Liver (tissue), 3 donors: ENCODE measurements around the gene GIMAP8.

Experiments
- GABPA ChIP-seq, 2 donors: IDR thresholded peaks in 1 of 2; conservative IDR thresholded peaks in 1 of 2; 2 replicates each; pipeline ENCODE4 v1.6.1; 2016; ENCODE audit warnings: antibody characterized with exemption in 2 of 2, mild to moderate bottlenecking in 1 of 2, moderate library complexity in 1 of 2
- HNF4A ChIP-seq, 2 donors: conservative IDR thresholded peaks; 2 replicates each; pipeline ENCODE4 v1.6.1; 2016; ENCODE audit warnings: antibody characterized with exemption in 2 of 2, mild to moderate bottlenecking in 2 of 2
- RXRA ChIP-seq, 2 donors: IDR thresholded peaks; 2 replicates each; pipeline ENCODE4 v1.6.1; 2017 to 2018; ENCODE audit warnings: antibody characterized with exemption in 2 of 2, mild to moderate bottlenecking in 1 of 2
- YY1 ChIP-seq: IDR thresholded peaks from 2 replicates; pipeline ENCODE4 v1.6.1; 2016; ENCODE audit warnings: antibody characterized with exemption, mild to moderate bottlenecking
- TF ChIP-seq, protein P1 (sequence below): fragments of 150-350 bp; IDR thresholded peaks from 2 replicates; pipeline ENCODE4 v1.5.1; 2017; ENCODE audit warnings: improper control_type of control experiment, low read depth, low read length; ENCODE audit not compliant: missing input control
- donor health status: healthy.
- donor health status: healthy.

DNA sequence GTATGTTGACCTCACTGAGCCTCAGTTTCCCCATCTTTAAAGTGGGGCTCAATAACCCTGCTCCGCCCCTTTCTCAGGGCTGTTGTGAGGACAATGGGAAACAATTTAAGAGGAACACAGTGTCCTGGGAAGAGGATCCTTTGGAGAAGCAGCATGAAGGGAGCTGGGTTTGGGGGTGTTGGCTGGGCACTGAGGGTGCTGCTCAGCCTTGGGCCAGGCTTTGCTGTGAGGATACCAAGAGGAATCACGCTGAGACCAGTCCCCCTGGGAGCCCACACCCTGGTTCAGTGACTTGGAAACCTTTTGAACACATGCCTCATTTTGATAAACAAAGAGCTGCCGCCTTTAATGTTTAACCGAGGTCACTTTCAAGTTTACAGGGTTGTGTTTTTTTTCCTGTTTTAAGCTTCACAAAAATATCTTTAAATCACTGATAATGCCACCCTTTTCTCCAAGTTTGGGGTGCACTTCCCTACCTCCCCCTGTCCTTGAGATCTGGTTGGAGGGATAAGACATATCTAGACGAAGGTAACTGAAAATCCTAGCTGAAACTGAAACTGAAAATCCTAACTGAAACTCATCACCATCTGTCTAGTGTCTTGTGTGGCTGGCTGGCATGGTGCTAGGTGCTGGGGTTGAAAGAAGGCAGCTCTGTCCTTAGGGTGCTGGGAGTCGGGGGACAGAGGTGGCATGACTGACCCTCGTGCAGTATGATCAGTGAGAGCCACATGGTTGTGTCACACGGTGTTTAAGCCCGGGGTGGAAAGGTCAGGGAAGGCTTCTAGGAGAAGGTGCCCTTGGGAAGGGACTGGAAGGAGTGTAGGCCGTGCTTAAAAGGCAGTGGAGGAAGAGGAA is 43.6 kb upstream of the GIMAP8 start:
- TF ChIP-seq, protein P1, sequence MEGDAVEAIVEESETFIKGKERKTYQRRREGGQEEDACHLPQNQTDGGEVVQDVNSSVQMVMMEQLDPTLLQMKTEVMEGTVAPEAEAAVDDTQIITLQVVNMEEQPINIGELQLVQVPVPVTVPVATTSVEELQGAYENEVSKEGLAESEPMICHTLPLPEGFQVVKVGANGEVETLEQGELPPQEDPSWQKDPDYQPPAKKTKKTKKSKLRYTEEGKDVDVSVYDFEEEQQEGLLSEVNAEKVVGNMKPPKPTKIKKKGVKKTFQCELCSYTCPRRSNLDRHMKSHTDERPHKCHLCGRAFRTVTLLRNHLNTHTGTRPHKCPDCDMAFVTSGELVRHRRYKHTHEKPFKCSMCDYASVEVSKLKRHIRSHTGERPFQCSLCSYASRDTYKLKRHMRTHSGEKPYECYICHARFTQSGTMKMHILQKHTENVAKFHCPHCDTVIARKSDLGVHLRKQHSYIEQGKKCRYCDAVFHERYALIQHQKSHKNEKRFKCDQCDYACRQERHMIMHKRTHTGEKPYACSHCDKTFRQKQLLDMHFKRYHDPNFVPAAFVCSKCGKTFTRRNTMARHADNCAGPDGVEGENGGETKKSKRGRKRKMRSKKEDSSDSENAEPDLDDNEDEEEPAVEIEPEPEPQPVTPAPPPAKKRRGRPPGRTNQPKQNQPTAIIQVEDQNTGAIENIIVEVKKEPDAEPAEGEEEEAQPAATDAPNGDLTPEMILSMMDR: no peak
- TF ChIP-seq RXRA (IDR thresholded peaks at IDR 0.05) (peak; percentile 44 to 53), YY1 (peak; percentile 65), GABPA (IDR thresholded peaks at IDR 0.05 in 1 of 2, conservative IDR thresholded peaks at IDR 0.05 in 1 of 2) (no peak), HNF4A (conservative IDR thresholded peaks at IDR 0.05) (no peak)
